IMR-90 (cell line): ENCODE measurements around the gene REPS1. TPM values are rescaled to one million over a fixed set of nuclear protein-coding genes. Genes with fewer than 3 reads are reported as not detected.

Experiments used
- ATAC-seq: fragments of 200-7000 bp; cut with Tn5 transposase; 2 replicates; pipeline ENCODE4 v1.9.1; 2020; ENCODE audit warnings: low read depth, mild to moderate bottlenecking, moderate library complexity
- BruUV-seq: library from RNA; stranded (reverse); fragments of 400-500 nt; replicated peaks from 2 replicates; lab custom pipeline; 2021; lab: Mats Ljungman, UMichigan
- CTCF ChIA-PET: fragments of 300-600 bp; formaldehyde crosslinking; extraction: SDS; loops from one replicate; lab custom pipeline; 2021; ENCODE audit warnings: antibody characterized with exemption; lab: Yijun Ruan, JAX
- POLR2A ChIA-PET: fragments of 300-600 bp; sonication (Branson Sonifier 250); formaldehyde crosslinking; loops from one replicate; lab custom pipeline; 2022; ENCODE audit warnings: antibody characterized with exemption; ENCODE audit not compliant: unreplicated experiment; lab: Charles Lee
- DNase-seq: peaks from one replicate; pipeline ENCODE4 v3.0.0; 2013
- H2AFZ ChIP-seq: replicated peaks from 2 replicates; pipeline ENCODE3; 2013; ENCODE audit warnings: low read length, mild to moderate bottlenecking; ENCODE audit not compliant: poor library complexity
- H2AK5ac ChIP-seq: 2 replicates; pipeline ENCODE4 v1.6.1; 2013; ENCODE audit warnings: low read depth, low read length, inconsistent platforms
- H2AK9ac ChIP-seq: replicated peaks from 2 replicates; pipeline ENCODE3; 2013; ENCODE audit warnings: mild to moderate bottlenecking, low read depth, low read length, moderate library complexity; ENCODE audit not compliant: poor library complexity
- H2BK120ac ChIP-seq: 2 replicates; pipeline ENCODE4 v1.6.1; 2013; ENCODE audit warnings: low read depth, low read length, inconsistent platforms
- H2BK15ac ChIP-seq: 3 replicates; pipeline ENCODE4 v1.6.1; 2013; ENCODE audit warnings: low read depth, low read length, inconsistent platforms
- H2BK20ac ChIP-seq: 2 replicates; pipeline ENCODE4 v1.6.1; 2013; ENCODE audit warnings: low read depth, mild to moderate bottlenecking, inconsistent platforms, low read length, moderate library complexity
- H2BK5ac ChIP-seq: 2 replicates; pipeline ENCODE4 v1.6.1; 2013; ENCODE audit warnings: mild to moderate bottlenecking, low read depth, low read length, inconsistent platforms; ENCODE audit not compliant: poor library complexity, severe bottlenecking
- H3K14ac ChIP-seq: replicated peaks from 2 replicates; pipeline ENCODE4 v1.6.1; 2013; ENCODE audit warnings: low read depth, low read length, inconsistent platforms
- H3K18ac ChIP-seq: 2 replicates; pipeline ENCODE4 v1.6.1; 2013; ENCODE audit warnings: low read depth, low read length, control low read depth
- H3K23ac ChIP-seq: 2 replicates; pipeline ENCODE4 v1.6.1; 2013; ENCODE audit warnings: low read depth, low read length, inconsistent platforms
- H3K27ac ChIP-seq: 2 replicates; pipeline ENCODE4 v1.5.1; 2013; ENCODE audit warnings: mild to moderate bottlenecking, control low read depth, low read length; ENCODE audit not compliant: insufficient read depth
- H3K27me3 ChIP-seq: 2 replicates; pipeline ENCODE4 v1.6.1; 2013; ENCODE audit warnings: low read length; ENCODE audit not compliant: control insufficient read depth, insufficient read depth
- H3K36me3 ChIP-seq: 2 replicates; pipeline ENCODE4 v1.6.1; 2013; ENCODE audit warnings: low read length, mixed read lengths; ENCODE audit not compliant: control insufficient read depth, insufficient read depth
- H3K4ac ChIP-seq: 2 replicates; pipeline ENCODE4 v1.6.1; 2013; ENCODE audit warnings: low read depth, low read length, inconsistent platforms
- H3K4me1 ChIP-seq: 2 replicates; pipeline ENCODE4 v1.6.1; 2013; ENCODE audit warnings: low read length, mixed read lengths; ENCODE audit not compliant: control insufficient read depth, insufficient read depth
- H3K4me2 ChIP-seq: 2 replicates; pipeline ENCODE4 v1.6.1; 2013; ENCODE audit warnings: low read depth, mild to moderate bottlenecking, control low read depth, low read length, moderate library complexity
- H3K4me3 ChIP-seq: 2 replicates; pipeline ENCODE4 v1.5.1; 2013; ENCODE audit warnings: low read depth, mild to moderate bottlenecking, control low read depth, low read length, moderate library complexity; ENCODE audit not compliant: insufficient read depth
- H3K56ac ChIP-seq: 2 replicates; pipeline ENCODE4 v1.6.1; 2013; ENCODE audit warnings: low read length, inconsistent platforms; ENCODE audit not compliant: insufficient read depth; ENCODE audit errors: extremely low read depth
- H3K79me1 ChIP-seq, 2 experiments: 2 replicates each; pipeline ENCODE4 v1.6.1; 2013; ENCODE audit warnings: low read length in 2 of 2, inconsistent platforms in 1 of 2, low read depth in 1 of 2
- H3K9ac ChIP-seq: 2 replicates; pipeline ENCODE4 v1.6.1; 2013; ENCODE audit warnings: low read depth, low read length, control low read depth
- H3K9me1 ChIP-seq: 2 replicates; pipeline ENCODE4 v1.6.1; 2013; ENCODE audit warnings: low read length, inconsistent platforms; ENCODE audit not compliant: insufficient read depth
- H3K9me3 ChIP-seq: 2 replicates; pipeline ENCODE4 v1.6.1; 2013; ENCODE audit warnings: low read length; ENCODE audit not compliant: control insufficient read depth, insufficient read depth
- H4K20me1 ChIP-seq: 2 replicates; pipeline ENCODE4 v1.6.1; 2013; ENCODE audit warnings: low read length, inconsistent platforms; ENCODE audit not compliant: insufficient read depth
- H4K5ac ChIP-seq: 2 replicates; pipeline ENCODE4 v1.6.1; 2013; ENCODE audit warnings: mild to moderate bottlenecking, low read depth, low read length, control low read depth
- H4K8ac ChIP-seq, 2 experiments: 2 replicates each; pipeline ENCODE4 v1.6.1; 2013; ENCODE audit warnings: low read depth in 2 of 2, low read length in 2 of 2, control low read depth in 1 of 2, inconsistent platforms in 1 of 2
- H4K91ac ChIP-seq: 2 replicates; pipeline ENCODE4 v1.6.1; 2013; ENCODE audit warnings: low read depth, low read length, inconsistent platforms; ENCODE audit not compliant: insufficient read depth
- CEBPB ChIP-seq: IDR thresholded peaks from 2 replicates; pipeline ENCODE4 v1.6.1; 2012; ENCODE audit warnings: low read depth, low read length, improper control_type of control experiment
- CHD1 ChIP-seq: IDR thresholded peaks from 2 replicates; pipeline ENCODE4 v1.6.1; 2012; ENCODE audit warnings: low read depth, low read length, improper control_type of control experiment
- POLR2A ChIP-seq: IDR thresholded peaks from 2 replicates; pipeline ENCODE4 v1.6.1; 2012; ENCODE audit warnings: mild to moderate bottlenecking, low read depth, low read length
- RCOR1 ChIP-seq: IDR thresholded peaks from 2 replicates; pipeline ENCODE4 v1.6.1; 2012; ENCODE audit warnings: mild to moderate bottlenecking, low read length, improper control_type of control experiment; ENCODE audit not compliant: insufficient replicate concordance
- WGBS, 2 experiments: methylation state at CpG; one replicate each; pipeline versions ENCODE4 v1.1.5 to v1.1.7; 2013; ENCODE audit warnings: missing lambda C conversion rate in 2 of 2; ENCODE audit not compliant: insufficient read length in 1 of 2; ENCODE audit errors: extremely low coverage in 2 of 2; 5-methylcytosine and 5-hydroxymethylcytosine counted together
- dilution Hi-C: fragments of 300-500 bp; cut with HindIII; formaldehyde crosslinking; loops from one replicate; pipeline ENCODE4 v1.14.3; 2018; ENCODE audit warnings: low sequenced_read_pairs; ENCODE audit not compliant: unreplicated experiment
- in situ Hi-C: fragments of 300-500 bp; cut with MboI; formaldehyde crosslinking; loops from 3 replicates; pipeline ENCODE4 v1.14.3; 2019; ENCODE audit warnings: low sequenced_read_pairs, inconsistent platforms, mixed read lengths
- intact Hi-C: fragments of 100-400 bp; cut with micrococcal nuclease; formaldehyde crosslinking; loops from 2 replicates; pipeline ENCODE4 v1.10.0; 2022
- polyA plus RNA-seq, 3 experiments: library from polyadenylated mRNA; depleted of rRNA; stranded (reverse); fragments of >200 nt; gene quantifications; 2 replicates each; pipeline ENCODE4 v1.2.3, GENCODE V29; 2012; ENCODE audit warnings: low replicate concordance in 1 of 3
- total RNA-seq: library from RNA; depleted of rRNA; stranded (reverse); fragments of >200 nt; gene quantifications from 2 replicates; pipeline ENCODE4 v1.2.3, GENCODE V29; 2012

The REPS1 gene
- total and polyA plus RNA-seq, 2 of the 4 experiments (the other 2 are of a cell fraction), result 21.9 to 24.2 TPM

DNA sequence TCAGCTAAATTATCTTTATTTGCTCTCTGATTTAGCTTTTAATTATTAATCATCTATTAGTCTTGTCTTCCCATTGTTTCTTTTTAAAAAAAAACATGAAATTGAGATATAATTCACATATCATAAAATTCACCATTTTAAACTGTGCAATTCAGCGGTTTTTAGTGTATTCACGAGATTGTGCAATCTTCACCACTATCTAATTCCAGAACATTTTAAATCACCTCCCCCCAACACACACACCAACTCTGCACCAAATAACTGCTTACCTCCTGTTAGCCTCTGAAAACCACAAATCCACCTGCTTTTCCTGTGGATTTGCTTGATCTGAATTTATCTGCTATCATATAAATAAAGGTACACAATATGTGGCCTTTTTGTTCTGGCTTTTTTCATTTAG is 31.7 kb upstream of the REPS1 start:
- DNase-seq (no peak), ATAC-seq (no peak)
- Histone ChIP-seq H2AK5ac (no peak overlapping the region), H3K4me3 (no peak overlapping the region), H3K9ac (no peak overlapping the region), H4K5ac (no peak overlapping the region), H3K18ac (no peak overlapping the region), H4K91ac (no peak overlapping the region), H3K9me1 (no peaks in the 10 kb centered on the region), H3K4me2 (no peak overlapping the region), H2AFZ (no peak overlapping the region), H2BK20ac (no peak overlapping the region), H3K27me3 (peaks cover 3% of the 10 kb centered on the region; the same call in 1 of the 2 replicates), H3K56ac (no peak overlapping the region), H3K4ac (no peak overlapping the region), H2AK9ac (no peak overlapping the region), H2BK15ac (no peak overlapping the region), H4K8ac (no peak overlapping the region), H3K4me1 (no peaks in the 10 kb centered on the region), H2BK120ac (no peak overlapping the region), H3K79me1 (no peaks in the 10 kb centered on the region), H3K14ac (no peak overlapping the region), H4K20me1 (no peaks in the 10 kb centered on the region), H3K23ac (no peak overlapping the region), H2BK5ac (no peak overlapping the region), H3K27ac (no peak overlapping the region), H3K36me3 (no peaks in the 10 kb centered on the region), H3K9me3 (no peaks in the 10 kb centered on the region)
- dilution Hi-C loops (no loop called here), in situ Hi-C loops (no loop called here), intact Hi-C loops (no loop called here)
- POLR2A ChIA-PET, result no interaction called here
- CTCF ChIA-PET, result no interaction called here
- TF ChIP-seq POLR2A (no peak), CEBPB (peak; percentile 84), CHD1 (no peak), RCOR1 (no peak)
- WGBS, 2 experiments, result 100% methylated on average over 2 of the region's 2 CpGs; no CpG with 5 or more reads in 1 of the 2 experiments
- BruUV-seq, result no TSS peak
